Spleen (tissue), 11 donors: ENCODE measurements around the gene HNF4A. TPM values are rescaled to one million over a fixed set of nuclear protein-coding genes. Genes with fewer than 3 reads are reported as not detected.
"Not testable (repeated sequence)": the region's sequence is repeated elsewhere in the genome, so short reads cannot be mapped to it uniquely, and the experiment has no call there.

Source experiments
- DNase-seq: peaks from one replicate; pipeline ENCODE4 v3.0.0-alpha.2; 2020
- H3K27ac ChIP-seq, 8 donors: fragments of 200-600 bp; sonication (generic) in 7 of 8; 1 replicate in 4 of 8; 2 replicates in 4 of 8; pipeline versions ENCODE4 v1.5.0 to v1.8.0; 2016 to 2021; ENCODE audit warnings: inconsistent platforms in 4 of 8, mild to moderate bottlenecking in 4 of 8, moderate library complexity in 1 of 8
- H3K27me3 ChIP-seq, 7 donors: fragments of 200-600 bp; sonication (generic) in 6 of 7; replicated peaks in 1 of 7; 1 replicate in 4 of 7; 2 replicates in 3 of 7; pipeline versions ENCODE4 v1.5.0 to v1.8.0; 2016 to 2021; ENCODE audit warnings: inconsistent platforms in 3 of 7, mild to moderate bottlenecking in 1 of 7
- H3K36me3 ChIP-seq, 6 donors: fragments of 200-600 bp; sonication (generic) in 5 of 6; 1 replicate in 4 of 6; 2 replicates in 2 of 6; pipeline versions ENCODE4 v1.5.0 to v1.8.0; 2016 to 2021; ENCODE audit warnings: inconsistent platforms in 2 of 6
- H3K4me1 ChIP-seq, 6 donors: fragments of 200-600 bp; sonication (generic) in 5 of 6; 1 replicate in 3 of 6; 2 replicates in 3 of 6; pipeline versions ENCODE4 v1.5.0 to v1.8.0; 2016 to 2021; ENCODE audit warnings: inconsistent platforms in 3 of 6
- H3K4me3 ChIP-seq, 8 donors: fragments of 200-600 bp; sonication (generic) in 7 of 8; 1 replicate in 4 of 8; 2 replicates in 4 of 8; pipeline versions ENCODE4 v1.5.0 to v1.8.0; 2016 to 2021; ENCODE audit warnings: inconsistent platforms in 4 of 8, mild to moderate bottlenecking in 4 of 8, moderate library complexity in 2 of 8
- H3K9me3 ChIP-seq, 8 donors: fragments of 200-600 bp; sonication (generic) in 7 of 8; 1 replicate in 4 of 8; 2 replicates in 4 of 8; pipeline versions ENCODE4 v1.5.0 to v1.8.0; 2016 to 2021; ENCODE audit warnings: inconsistent platforms in 4 of 8
- CTCF ChIP-seq, 11 experiments: fragments of 200-600 bp in 7 of 11; fragments of 450-650 bp in 4 of 11; sonication (generic) in 4 of 11; IDR thresholded peaks in 8 of 11; conservative IDR thresholded peaks in 3 of 11; 1 replicate in 7 of 11; 2 replicates in 4 of 11; pipeline versions ENCODE4 v1.4.0 to v1.8.0; 2016 to 2021; ENCODE audit warnings: antibody characterized with exemption in 11 of 11, inconsistent platforms in 4 of 11, mild to moderate bottlenecking in 1 of 11
- POLR2A ChIP-seq, 3 donors: fragments of 450-650 bp; IDR thresholded peaks; one replicate each; pipeline ENCODE4 v1.5.1; 2017; ENCODE audit warnings: antibody characterized with exemption in 3 of 3, mild to moderate bottlenecking in 1 of 3
- POLR2AphosphoS5 ChIP-seq, 3 donors: sonication (generic); formaldehyde crosslinking; IDR thresholded peaks; one replicate each; pipeline ENCODE4 v1.5.1; 2017; ENCODE audit warnings: antibody characterized with exemption in 3 of 3
- WGBS, 5 donors: extraction: QIAGEN DNeasy Blood & Tissue Kit in 3 of 5; methylation state at CpG; one replicate each; pipeline versions ENCODE4 v1.1.5 to v1.1.7; 2013 to 2018; 5-methylcytosine and 5-hydroxymethylcytosine counted together
- intact Hi-C: fragments of 100-400 bp; cut with DNase I; formaldehyde crosslinking; loops from one replicate; pipeline ENCODE4 v1.15.0; 2023; ENCODE audit warnings: low total_unique reads
- polyA plus RNA-seq, 3 donors: library from polyadenylated mRNA; stranded (reverse); fragments of 200-250 nt; gene quantifications; one replicate each; pipeline ENCODE4 v1.2.1, GENCODE V29; 2013
- total RNA-seq, 7 donors: library from RNA; depleted of rRNA in 3 of 7; stranded (reverse); fragments of >200 nt in 3 of 7; fragmentation: NEBNext Ultra II Directional in 4 of 7; extraction: Animal tissue kit (Norgen Biotek cat#: 25700) in 4 of 7; gene quantifications; one replicate each; pipeline versions ENCODE4 v1.1.0 to v1.2.1, GENCODE V29; 2016 to 2021
- donor health status: healthy with polysubstance abuse.
- donor health status: DM: no; HTN: no; CAD: no; lungs with moderate emphysema.
- donor health status: DM: no; HTN: no; CAD: no.
- donor health status: Bipolar disorder and iron deficiency.
- donor health status: healthy.
- donor health status: DM: no; HTN: no; CAD: no.
- donor health status: DM: yes; HTN: yes; CAD: no.

Gene HNF4A
- total and polyA plus RNA-seq, 10 donors = 0.03 TPM; not detected in 9

- Histone ChIP-seq H3K4me1 (peaks cover 0 to 6% (median 5%) of the 10 kb centered on the region in 6 donors), H3K4me3 (no peak overlapping the region), H3K9me3 (no peaks in the 10 kb centered on the region), H3K36me3 (no peaks in the 10 kb centered on the region), H3K27ac (no peak overlapping the region), H3K27me3 (no peaks in the 10 kb centered on the region)
- DNase-seq = no peak
- no peak for TF ChIP-seq POLR2A (IDR thresholded peaks at IDR 0.05)
- intact Hi-C loops = no loop called here
- 49 to 75% (median 58%) methylated on average over 5 of the region's 5 CpGs for WGBS, 5 donors
These were observed 114.8 kb downstream of the HNF4A start for GRCh38 chr20:44470327-44470726.

- Histone ChIP-seq H3K4me3 (no peak overlapping the region), H3K27me3 (no peaks in the 10 kb centered on the region), H3K27ac (no peak overlapping the region), H3K9me3 (no peaks in the 10 kb centered on the region), H3K36me3 (no peaks in the 10 kb centered on the region), H3K4me1 (peaks cover 4 to 17% (median 15%) of the 10 kb centered on the region in 6 donors)
- 77 to 85% (median 83%) methylated on average over 2 of the region's 2 CpGs for WGBS, 5 donors
- intact Hi-C loops = no loop called here
- TF ChIP-seq POLR2A (IDR thresholded peaks at IDR 0.05) = no peak
- no peak for TF ChIP-seq POLR2AphosphoS5 (IDR thresholded peaks at IDR 0.05)
- TF ChIP-seq CTCF (IDR thresholded peaks at IDR 0.05 in 8 of 11, conservative IDR thresholded peaks at IDR 0.05 in 3 of 11) = no peak
- DNase-seq = no peak
These were observed 116.0 kb downstream of the HNF4A start for GRCh38 chr20:44471481-44471882.

- WGBS, 5 donors = 85 to 93% (median 90%) methylated on average over 9 of the region's 9 CpGs
These were observed 116.8 kb downstream of the HNF4A start for GRCh38 chr20:44472283-44472682.

GRCh38 chr20:44475372-44475693 is 119.8 kb downstream of the HNF4A start:
- Histone ChIP-seq H3K4me1 (peaks cover 4 to 51% (median 31%) of the 10 kb centered on the region in 6 donors), H3K36me3 (peaks cover 0 to 10% (median 4%) of the 10 kb centered on the region in 6 donors), H3K4me3 (peak overlapping the region; percentile 53 to 80 (median 61)), H3K27me3 (no peaks in the 10 kb centered on the region), H3K9me3 (no peaks in the 10 kb centered on the region), H3K27ac (peak overlapping the region; percentile 85 to 97 (median 93))
- no peak for TF ChIP-seq POLR2A (IDR thresholded peaks at IDR 0.05)
- TF ChIP-seq CTCF (IDR thresholded peaks at IDR 0.05 in 8 of 11, conservative IDR thresholded peaks at IDR 0.05 in 3 of 11) = no peak
- no peak for TF ChIP-seq POLR2AphosphoS5 (IDR thresholded peaks at IDR 0.05)
- 26 to 39% (median 32%) methylated on average over 2 of the region's 2 CpGs for WGBS, 5 donors
- DNase-seq = no peak
- intact Hi-C loops = loop anchor here (5.0 kb wide), 1 partner anchor 132 kb away; no protein-coding TSS in a partner anchor

More at GRCh38 chr20:44472283-44472682, 116.8 kb downstream of the HNF4A start:
- H3K9me3 ChIP-seq, H3K27me3 ChIP-seq, H3K36me3 ChIP-seq, H3K4me3 ChIP-seq, DNase-seq, intact Hi-C loops, H3K27ac ChIP-seq: not testable (repeated sequence)
- peaks cover 4 to 25% (median 21%) of the 10 kb centered on the region in 6 donors for H3K4me1 ChIP-seq

GRCh38 chr20:44475694-44476560 is 120.4 kb downstream of the HNF4A start, which contains the start of gene TTPAL:
Gene TTPAL, plus strand, starts transcription at chr20:44475874. Its CDS starts 4,126 bp downstream, at chr20:44480000.
- H3K27ac ChIP-seq = peak within 1 kb of the TSS; percentile 85 to 97 (median 93)
- H3K4me3 ChIP-seq = peak within 1 kb of the TSS; percentile 53 to 80 (median 61)
- peaks cover 0 to 16% (median 8%) of the 10 kb centered on the region in 6 donors for H3K36me3 ChIP-seq
- no peaks in the 10 kb centered on the region for H3K9me3 ChIP-seq
- no peaks in the 10 kb centered on the region for H3K27me3 ChIP-seq
- 2 to 6% (median 3%) methylated on average over 36 to 55 of the region's 55 CpGs for WGBS, 5 donors
- peaks cover 4 to 57% (median 31%) of the 10 kb centered on the region in 6 donors for H3K4me1 ChIP-seq
- intact Hi-C loops = loop anchor here (5.0 kb wide), 1 partner anchor 131 kb away; no protein-coding TSS in a partner anchor
- TF ChIP-seq CTCF (IDR thresholded peaks at IDR 0.05 in 8 of 11, conservative IDR thresholded peaks at IDR 0.05 in 3 of 11) (peak in 10 of 11 experiments; percentile 18 to 68 (median 45)), POLR2AphosphoS5 (IDR thresholded peaks at IDR 0.05) (peak; percentile 100), POLR2A (IDR thresholded peaks at IDR 0.05) (peak in 2 of 3 donors; percentile 95)
- peak; percentile 98 for DNase-seq
